Tibial nerve (tissue), 4 donors: ENCODE measurements around the gene TNNC1. TPM values are rescaled to one million over a fixed set of nuclear protein-coding genes. Genes with fewer than 3 reads are reported as not detected.

Source experiments
- DNase-seq, 2 donors: peaks; one replicate each; pipeline ENCODE4 v3.0.0-alpha.2; 2019; ENCODE audit warnings: low spot score in 2 of 2
- H3K27ac ChIP-seq, 4 donors: fragments of 200-600 bp; sonication (generic) in 3 of 4; one replicate each; pipeline ENCODE4 v1.5.1; 2017 to 2019; ENCODE audit warnings: mild to moderate bottlenecking in 1 of 4
- H3K27me3 ChIP-seq, 2 donors: fragments of 200-600 bp; sonication (generic) in 1 of 2; one replicate each; pipeline versions ENCODE4 v1.5.1 to v1.6.0; 2017 to 2019
- H3K36me3 ChIP-seq, 3 donors: fragments of 200-600 bp; sonication (generic); one replicate each; pipeline ENCODE4 v1.5.1; 2018 to 2019
- H3K4me1 ChIP-seq, 4 donors: fragments of 200-600 bp; sonication (generic) in 3 of 4; one replicate each; pipeline ENCODE4 v1.5.1; 2017 to 2019
- H3K4me3 ChIP-seq, 4 donors: fragments of 200-600 bp; sonication (generic) in 3 of 4; one replicate each; pipeline ENCODE4 v1.5.1; 2017 to 2019; ENCODE audit warnings: mild to moderate bottlenecking in 1 of 4, moderate library complexity in 1 of 4
- H3K9me3 ChIP-seq, 4 donors: fragments of 200-600 bp; sonication (generic) in 3 of 4; one replicate each; pipeline ENCODE4 v1.5.1; 2017 to 2019
- EP300 ChIP-seq, 2 donors: sonication (generic); formaldehyde crosslinking; IDR thresholded peaks; one replicate each; pipeline ENCODE4 v1.6.1; 2017; ENCODE audit warnings: antibody characterized with exemption in 2 of 2, mild to moderate bottlenecking in 1 of 2
- POLR2A ChIP-seq, 2 donors: fragments of 450-650 bp; IDR thresholded peaks; one replicate each; pipeline ENCODE4 v1.6.1; 2017; ENCODE audit warnings: antibody characterized with exemption in 2 of 2, mild to moderate bottlenecking in 2 of 2, moderate library complexity in 2 of 2
- WGBS, 2 donors: methylation state at CpG; one replicate each; pipeline ENCODE4 v1.1.5; 2018; 5-methylcytosine and 5-hydroxymethylcytosine counted together
- total RNA-seq, 4 donors: library from RNA; depleted of rRNA; stranded (reverse); fragments of >200 nt; gene quantifications; one replicate each; pipeline ENCODE4 v1.1.0, GENCODE V29; 2016
- TF ChIP-seq, protein P1 (sequence below), 5 experiments: fragments of 200-600 bp in 3 of 5; fragments of 450-650 bp in 2 of 5; sonication (generic) in 3 of 5; IDR thresholded peaks; one replicate each; pipeline ENCODE4 v1.5.1; 2016 to 2019; ENCODE audit warnings: antibody characterized with exemption in 5 of 5, mild to moderate bottlenecking in 3 of 5, moderate library complexity in 2 of 5

The TNNC1 gene
- total RNA-seq, 4 donors from 2014 or later, result 235 to 624 (median 535) TPM

- Histone ChIP-seq H3K36me3 (peaks cover 0 to 28% (median 0%) of the 10 kb centered on the region in 3 donors), H3K27me3 (no peaks in the 10 kb centered on the region), H3K4me1 (peaks cover 0 to 52% (median 21%) of the 10 kb centered on the region in 4 donors), H3K4me3 (no peak overlapping the region), H3K9me3 (no peaks in the 10 kb centered on the region), H3K27ac (peak overlapping the region in 3 of 4 donors; percentile 28 to 76 (median 29))
- TF ChIP-seq EP300 (IDR thresholded peaks at IDR 0.05) (no peak), POLR2A (IDR thresholded peaks at IDR 0.05) (no peak)
- TF ChIP-seq, protein P1, sequence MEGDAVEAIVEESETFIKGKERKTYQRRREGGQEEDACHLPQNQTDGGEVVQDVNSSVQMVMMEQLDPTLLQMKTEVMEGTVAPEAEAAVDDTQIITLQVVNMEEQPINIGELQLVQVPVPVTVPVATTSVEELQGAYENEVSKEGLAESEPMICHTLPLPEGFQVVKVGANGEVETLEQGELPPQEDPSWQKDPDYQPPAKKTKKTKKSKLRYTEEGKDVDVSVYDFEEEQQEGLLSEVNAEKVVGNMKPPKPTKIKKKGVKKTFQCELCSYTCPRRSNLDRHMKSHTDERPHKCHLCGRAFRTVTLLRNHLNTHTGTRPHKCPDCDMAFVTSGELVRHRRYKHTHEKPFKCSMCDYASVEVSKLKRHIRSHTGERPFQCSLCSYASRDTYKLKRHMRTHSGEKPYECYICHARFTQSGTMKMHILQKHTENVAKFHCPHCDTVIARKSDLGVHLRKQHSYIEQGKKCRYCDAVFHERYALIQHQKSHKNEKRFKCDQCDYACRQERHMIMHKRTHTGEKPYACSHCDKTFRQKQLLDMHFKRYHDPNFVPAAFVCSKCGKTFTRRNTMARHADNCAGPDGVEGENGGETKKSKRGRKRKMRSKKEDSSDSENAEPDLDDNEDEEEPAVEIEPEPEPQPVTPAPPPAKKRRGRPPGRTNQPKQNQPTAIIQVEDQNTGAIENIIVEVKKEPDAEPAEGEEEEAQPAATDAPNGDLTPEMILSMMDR (IDR thresholded peaks at IDR 0.05), result no peak
- no peak for DNase-seq
- 80 to 85% methylated on average over 17 to 27 of the region's 32 CpGs for WGBS, 2 donors
These were observed 18.4 kb downstream of the TNNC1 start for GRCh38 chr3:52435246-52436101.

- peaks cover 0 to 19% (median 0%) of the 10 kb centered on the region in 3 donors for H3K36me3 ChIP-seq
- DNase-seq, result no peak
- peak overlapping the region in 3 of 4 donors; percentile 29 to 76 (median 74) for H3K27ac ChIP-seq
- no peak for TF ChIP-seq EP300 (IDR thresholded peaks at IDR 0.05)
- WGBS, 2 donors, result 81 to 86% methylated on average over 7 to 9 of the region's 9 CpGs
- H3K4me1 ChIP-seq, result peaks cover 0 to 52% (median 21%) of the 10 kb centered on the region in 4 donors
- H3K4me3 ChIP-seq, result no peak overlapping the region
- H3K9me3 ChIP-seq, result no peaks in the 10 kb centered on the region
- no peaks in the 10 kb centered on the region for H3K27me3 ChIP-seq
These were observed 19.2 kb downstream of the TNNC1 start for GRCh38 chr3:52434491-52435115.

DNA sequence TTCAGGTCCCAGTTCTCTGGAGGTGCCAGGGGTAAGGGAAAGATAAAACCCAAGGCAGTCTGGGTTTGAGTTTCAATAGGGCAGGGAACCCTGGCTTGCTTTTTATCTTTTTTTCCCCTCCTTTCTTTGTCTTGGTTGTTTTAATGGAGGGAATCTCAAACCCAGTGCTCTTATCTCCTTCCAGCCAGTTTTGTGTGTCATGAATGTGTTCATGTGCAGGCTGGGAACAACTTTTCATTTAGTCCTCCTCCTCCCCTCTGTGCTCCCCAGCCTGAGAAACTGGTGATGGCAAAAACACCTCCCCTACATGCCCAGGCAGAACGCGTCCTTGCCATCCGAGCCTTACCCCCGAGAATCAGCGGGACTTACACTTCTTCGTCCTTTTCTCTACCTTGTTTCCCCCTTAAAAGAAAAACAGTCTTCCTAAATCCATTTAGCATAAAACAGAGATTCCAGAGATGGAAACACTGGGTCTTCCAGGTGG is 19.8 kb downstream of the TNNC1 start:
- H3K27me3 ChIP-seq, result no peaks in the 10 kb centered on the region
- WGBS, 2 donors, result 83 to 85% methylated on average over 6 of the region's 6 CpGs
- no peak overlapping the region for H3K4me3 ChIP-seq
- H3K4me1 ChIP-seq, result peaks cover 0 to 56% (median 23%) of the 10 kb centered on the region in 4 donors
- peak overlapping the region in 3 of 4 donors; percentile 69 to 76 (median 74) for H3K27ac ChIP-seq
- TF ChIP-seq EP300 (IDR thresholded peaks at IDR 0.05) (no peak), POLR2A (IDR thresholded peaks at IDR 0.05) (no peak)
- TF ChIP-seq, protein P1 (IDR thresholded peaks at IDR 0.05), result no peak
- no peak for DNase-seq
- no peaks in the 10 kb centered on the region for H3K9me3 ChIP-seq
- peaks cover 0 to 16% (median 0%) of the 10 kb centered on the region in 3 donors for H3K36me3 ChIP-seq

GRCh38 chr3:52433328-52433995 is 20.4 kb downstream of the TNNC1 start:
- no peaks in the 10 kb centered on the region for H3K27me3 ChIP-seq
- peaks cover 0 to 11% (median 0%) of the 10 kb centered on the region in 3 donors for H3K36me3 ChIP-seq
- 38 to 45% methylated on average over 10 of the region's 10 CpGs for WGBS, 2 donors
- H3K27ac ChIP-seq, result peak overlapping the region in 3 of 4 donors; percentile 69 to 76 (median 74)
- peaks cover 0 to 60% (median 25%) of the 10 kb centered on the region in 4 donors for H3K4me1 ChIP-seq
- DNase-seq, result no peak
- H3K4me3 ChIP-seq, result no peak overlapping the region
- TF ChIP-seq, protein P1 (IDR thresholded peaks at IDR 0.05), result no peak
- no peak for TF ChIP-seq POLR2A (IDR thresholded peaks at IDR 0.05)
- TF ChIP-seq EP300 (IDR thresholded peaks at IDR 0.05), result no peak
- no peaks in the 10 kb centered on the region for H3K9me3 ChIP-seq

DNA sequence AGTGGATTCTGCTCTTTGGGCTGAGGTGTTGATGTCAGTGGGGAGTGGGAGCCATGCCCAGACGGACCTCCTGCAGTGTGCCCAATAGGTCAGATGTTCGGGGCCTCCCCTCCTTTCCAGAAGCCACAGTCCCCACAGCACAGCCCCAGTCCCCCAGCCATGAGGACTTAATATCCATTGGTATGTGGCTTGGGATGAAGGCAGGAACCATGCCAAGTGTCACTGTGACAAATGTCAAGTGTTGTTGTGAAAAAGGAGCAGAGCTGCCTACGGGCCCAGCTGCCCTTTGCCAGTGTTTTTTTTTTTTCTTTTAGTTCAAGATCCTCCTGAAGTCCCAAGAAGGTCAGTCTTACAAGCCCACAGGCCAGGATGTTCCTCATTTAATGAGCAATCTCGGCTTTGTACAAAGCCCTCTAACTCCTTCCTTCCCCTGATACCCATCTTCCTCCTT is 21.1 kb downstream of the TNNC1 start:
- DNase-seq, result no peak
- no peak for TF ChIP-seq EP300 (IDR thresholded peaks at IDR 0.05)
- TF ChIP-seq, protein P1 (IDR thresholded peaks at IDR 0.05), result no peak
- TF ChIP-seq POLR2A (IDR thresholded peaks at IDR 0.05), result no peak
- Histone ChIP-seq H3K27me3 (no peaks in the 10 kb centered on the region), H3K4me3 (no peak overlapping the region), H3K4me1 (peaks cover 0 to 60% (median 25%) of the 10 kb centered on the region in 4 donors), H3K9me3 (no peaks in the 10 kb centered on the region), H3K36me3 (peaks cover 0 to 3% (median 0%) of the 10 kb centered on the region in 3 donors), H3K27ac (peak overlapping the region in 3 of 4 donors; percentile 69 to 76 (median 74))
- 34 to 49% methylated on average over 4 of the region's 4 CpGs for WGBS, 2 donors
